Activated CD4-positive, alpha-beta T cell treated with anti-CD3 and anti-CD28 coated beads for 24 hours (primary cell): ENCODE data around the gene TMEM248.
"Not testable (repeated sequence)": the region's sequence is repeated elsewhere in the genome, so short reads cannot be mapped to it uniquely, and the experiment has no call there.

Source experiments
- DNase-seq, 2 donors: peaks; one replicate each; pipeline ENCODE4 v3.0.0-alpha.2; 2020; ENCODE audit warnings: low read depth in 2 of 2

The TMEM248 gene

DNA sequence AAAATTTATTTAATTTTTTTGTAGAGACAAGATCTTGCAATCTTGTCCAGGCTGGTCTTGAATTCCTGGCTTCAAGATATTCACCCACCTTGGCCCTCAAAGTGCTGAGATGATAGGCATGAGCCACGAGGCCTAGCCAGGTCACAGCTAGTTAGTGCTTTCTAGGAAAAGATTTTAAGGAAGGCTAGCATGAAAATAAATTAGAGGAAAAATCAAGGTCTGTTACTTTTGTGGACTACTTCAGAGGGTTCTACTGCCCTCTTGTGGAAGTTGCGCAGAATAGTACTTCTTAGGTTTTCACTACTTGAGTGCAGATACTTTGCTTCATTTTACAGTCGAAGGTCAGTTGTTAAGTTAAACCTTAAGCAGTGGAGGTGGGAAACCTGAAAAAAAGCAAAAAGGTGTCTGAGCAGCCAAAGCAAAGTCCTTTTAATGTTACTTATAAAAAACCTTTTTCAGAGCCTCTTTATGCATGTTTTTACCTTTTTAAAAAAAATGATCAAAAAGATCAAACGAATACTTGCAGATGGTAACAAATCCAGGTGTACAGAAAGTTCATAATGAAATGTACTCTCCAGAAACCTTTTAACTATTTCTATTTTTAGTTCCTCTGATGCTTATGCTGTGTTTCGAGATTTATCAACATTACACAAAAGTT is 79.7 kb downstream of the TMEM248 start:
- DNase-seq: not testable (repeated sequence)

DNA sequence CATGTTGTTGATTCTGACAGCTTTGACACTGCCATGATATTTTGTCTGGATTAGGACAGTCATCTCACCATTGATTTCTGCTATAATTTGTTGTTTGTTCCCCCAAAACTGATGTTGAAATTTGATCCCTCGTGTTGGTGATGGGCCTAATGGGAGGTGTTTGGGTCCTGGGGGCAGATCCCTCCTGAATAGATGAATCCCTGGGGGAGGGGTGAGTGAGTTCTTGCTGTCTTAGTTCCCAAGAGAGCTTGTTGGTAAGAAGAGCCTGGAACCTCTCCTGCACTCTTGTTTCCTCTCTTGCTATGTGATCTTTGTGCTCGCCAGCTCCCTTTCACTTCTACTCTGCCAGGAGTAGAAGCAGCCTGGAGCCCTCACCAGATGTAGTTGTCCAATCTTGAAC is 83.1 kb downstream of the TMEM248 start:
- DNase-seq: not testable (repeated sequence)

DNA sequence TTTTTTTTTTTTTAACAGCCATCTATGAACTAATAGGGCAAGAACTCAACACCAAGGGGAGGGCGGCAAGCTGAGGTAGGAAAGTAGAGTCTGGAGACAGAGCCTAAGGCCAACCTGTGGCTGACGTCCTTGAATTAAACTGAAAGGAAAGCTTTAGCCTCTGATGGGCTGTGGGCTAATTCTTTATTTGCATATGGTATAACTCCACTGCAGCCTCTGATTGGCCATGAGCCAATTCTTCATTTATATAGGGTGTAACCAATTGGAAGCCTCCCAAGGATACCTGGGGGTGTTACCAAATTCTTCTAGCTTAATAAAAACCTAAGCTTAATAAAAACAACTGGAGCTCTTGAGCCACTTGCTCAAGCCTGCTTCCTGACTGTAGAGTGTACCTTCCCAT is 85.9 kb downstream of the TMEM248 start:
- no peak for DNase-seq
